GM18519 (cell line): Measurements from ENCODE around the gene NECAB2.

Source experiments
- ATAC-seq: cut with Tn5 transposase; IDR thresholded peaks from one replicate; pipeline ENCODE4 v1.9.1; 2021; ENCODE audit warnings: mild to moderate bottlenecking, moderate library complexity; ENCODE audit not compliant: unreplicated experiment, low FRiP score

The NECAB2 gene

GRCh38 chr16:83967838-83968305 lies at the start of gene NECAB2:
Gene NECAB2, plus strand, starts transcription at chr16:83968244. Its CDS starts 405 bp downstream, at chr16:83968649.
- no peak for ATAC-seq

DNA sequence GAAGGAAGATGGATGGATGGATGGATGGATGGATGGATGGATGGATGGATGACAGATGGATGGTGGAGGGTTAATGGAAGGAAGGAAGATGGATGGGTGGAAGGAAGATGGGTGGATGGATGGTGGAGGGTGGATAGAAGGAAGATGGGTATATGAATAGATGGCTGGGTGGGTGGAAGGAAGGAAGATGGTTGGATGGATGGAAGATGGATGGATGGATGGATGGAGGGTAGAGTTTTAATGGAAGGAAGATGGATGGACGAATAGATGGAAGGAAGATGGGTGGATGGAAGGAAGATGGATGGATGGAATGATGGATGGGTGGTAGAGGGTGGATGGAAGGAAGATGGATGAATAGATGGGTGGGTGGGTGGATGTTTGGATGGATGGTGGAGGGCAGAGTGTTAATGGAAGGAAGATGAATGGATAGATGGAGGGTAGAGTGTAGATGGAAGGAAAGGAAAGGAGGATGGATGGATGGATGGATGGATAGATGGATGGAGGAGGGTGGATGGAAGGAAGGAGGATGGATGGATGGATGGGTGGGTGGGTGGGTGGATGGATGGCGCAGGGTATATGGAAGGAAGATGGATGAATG lies 47.1 kb upstream of the NECAB2 start:
- ATAC-seq = no peak

GRCh38 chr16:83923581-83924365 lies 44.3 kb upstream of the NECAB2 start:
- ATAC-seq = no peak

GRCh38 chr16:83924686-83925085 lies 43.4 kb upstream of the NECAB2 start:
- no peak for ATAC-seq

GRCh38 chr16:83925095-83925905 lies 42.7 kb upstream of the NECAB2 start:
- no peak for ATAC-seq

DNA sequence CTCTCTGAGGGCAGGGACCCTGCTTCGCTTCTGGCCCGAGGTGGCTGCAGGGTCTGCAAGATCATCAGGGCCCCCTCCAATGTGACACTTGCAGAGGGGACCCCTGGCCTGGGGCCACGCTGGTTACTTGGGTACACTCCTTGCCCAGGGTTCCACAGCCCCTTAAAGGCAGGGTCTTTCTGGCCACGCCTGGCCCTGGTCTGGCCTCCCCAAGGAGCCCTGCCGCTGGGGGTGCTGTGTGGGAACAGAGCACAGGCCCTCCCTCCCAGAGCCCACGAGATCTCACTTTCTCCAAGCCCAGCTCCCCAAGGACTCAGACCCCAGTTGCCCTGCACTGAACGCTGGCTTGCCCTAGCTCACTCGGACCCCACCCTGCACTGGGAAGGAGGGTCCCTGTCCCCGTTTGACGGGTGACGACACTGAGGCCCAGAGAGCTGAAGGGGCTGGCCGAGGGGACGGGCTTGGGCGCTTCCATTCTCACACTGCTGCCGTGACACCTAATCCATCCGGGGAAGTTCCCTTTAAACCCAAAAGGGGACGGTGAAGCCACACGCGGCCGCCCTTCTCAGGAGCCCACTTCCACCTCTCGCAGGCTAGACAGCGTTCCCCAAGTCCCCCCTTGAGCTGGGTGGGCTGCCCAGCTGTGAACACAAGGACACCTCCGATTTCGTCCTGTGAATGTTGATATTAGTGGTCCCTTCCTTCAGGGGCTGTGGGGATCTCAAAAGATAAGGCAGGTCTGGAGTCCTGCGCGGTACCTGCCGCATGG lies 41.9 kb upstream of the NECAB2 start:
- ATAC-seq = no peak

DNA sequence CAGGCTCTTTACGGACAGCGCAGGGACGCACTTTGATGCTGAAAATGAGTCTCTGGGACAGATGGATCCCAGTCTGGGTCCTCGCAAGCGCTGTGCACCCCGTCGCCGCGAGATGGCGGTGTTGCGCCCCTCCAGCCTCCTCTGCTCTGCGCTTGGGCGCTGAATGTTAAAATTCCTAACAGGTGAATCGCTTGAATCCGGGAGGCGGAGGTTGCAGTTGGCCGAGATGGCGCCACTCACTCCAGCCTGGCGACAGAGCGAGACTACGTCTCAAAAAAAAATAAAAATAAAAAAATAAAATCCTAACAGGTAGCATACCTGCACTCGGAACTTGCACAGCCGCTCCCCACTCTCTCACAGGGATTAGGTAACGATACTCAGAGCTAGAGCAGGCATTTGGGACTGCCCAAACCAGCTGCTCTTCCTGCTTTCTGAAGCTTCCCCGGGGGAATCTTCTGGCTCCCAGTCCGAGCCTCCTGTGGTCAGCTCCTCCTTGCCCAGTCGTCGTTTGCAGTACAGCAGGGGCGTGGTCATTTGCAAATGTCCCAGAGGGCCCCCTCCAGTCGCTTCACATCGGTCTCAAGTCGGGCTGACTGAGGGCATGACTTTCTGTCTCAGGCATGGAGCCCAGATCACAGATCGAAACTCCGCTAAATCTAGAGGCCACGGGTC lies 41.2 kb upstream of the NECAB2 start:
- ATAC-seq = no peak

DNA sequence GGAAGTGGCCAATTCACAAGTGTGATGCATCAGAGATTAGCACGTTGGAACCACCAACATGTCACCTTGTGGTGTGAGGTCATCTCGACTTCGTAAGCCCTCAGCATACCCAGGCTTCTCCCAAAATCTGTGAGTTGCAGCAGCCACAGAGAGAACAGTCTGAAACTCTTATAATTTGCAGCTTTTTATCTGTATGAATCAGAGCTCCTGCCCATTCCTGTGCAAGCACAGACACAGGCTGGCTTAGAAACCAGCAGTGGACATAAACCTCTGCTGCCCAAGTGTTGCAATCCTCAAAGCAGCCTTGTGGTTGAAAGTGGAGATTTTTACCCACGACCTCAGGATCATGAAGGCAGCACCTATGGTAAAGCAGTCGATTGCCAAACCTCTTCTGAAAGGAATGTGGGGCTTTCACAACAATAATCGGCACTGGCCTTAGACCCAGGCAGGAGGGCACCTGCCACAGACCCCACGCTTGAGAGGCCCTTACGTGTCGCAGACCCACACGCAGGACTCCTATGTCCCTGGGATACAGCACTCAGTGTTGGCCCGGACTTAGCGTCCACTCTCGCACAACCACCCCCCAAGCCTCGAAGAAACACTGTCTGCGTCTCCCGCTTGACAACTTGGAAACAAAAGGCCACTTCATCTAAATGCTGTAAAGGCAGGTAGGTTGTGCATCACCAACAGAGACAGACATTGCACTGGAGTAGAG lies 39.5 kb upstream of the NECAB2 start:
- ATAC-seq = no peak

DNA sequence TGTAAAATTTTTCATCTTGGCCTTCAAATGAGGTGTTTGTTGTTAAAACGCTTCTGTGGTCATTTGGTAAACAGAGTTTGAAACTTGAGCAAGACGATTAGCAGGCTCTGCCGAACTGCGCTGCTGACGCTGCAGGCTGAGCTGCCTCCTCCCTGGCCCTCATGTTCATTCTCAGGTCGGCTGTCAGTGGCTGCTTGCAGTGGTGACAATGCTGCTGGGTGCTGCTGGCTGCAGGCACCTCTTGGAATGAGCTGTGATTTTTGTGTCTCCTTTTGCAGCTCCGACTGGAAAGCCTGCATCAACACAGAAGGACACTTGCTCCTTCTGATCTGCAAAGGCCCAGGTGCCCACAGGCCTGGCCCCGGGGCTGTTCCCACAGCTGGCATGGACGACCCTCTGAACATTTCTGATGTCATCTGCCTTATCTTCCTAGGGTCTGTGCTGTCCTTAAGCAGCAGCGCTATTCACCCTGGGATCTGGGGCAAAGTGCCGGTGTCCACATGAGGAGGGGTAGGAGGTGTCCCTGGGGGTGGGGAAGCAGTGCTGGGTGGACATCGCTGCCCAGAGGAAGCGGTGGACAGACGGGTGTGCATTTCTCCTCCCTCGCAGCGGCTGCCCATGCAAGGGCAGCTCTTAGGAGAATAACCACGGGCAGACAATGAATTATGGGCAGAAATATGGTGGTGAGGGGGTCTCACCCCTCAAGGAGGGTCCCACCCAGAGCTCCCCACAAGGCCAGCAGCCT lies 38.1 kb upstream of the NECAB2 start:
- no peak for ATAC-seq

DNA sequence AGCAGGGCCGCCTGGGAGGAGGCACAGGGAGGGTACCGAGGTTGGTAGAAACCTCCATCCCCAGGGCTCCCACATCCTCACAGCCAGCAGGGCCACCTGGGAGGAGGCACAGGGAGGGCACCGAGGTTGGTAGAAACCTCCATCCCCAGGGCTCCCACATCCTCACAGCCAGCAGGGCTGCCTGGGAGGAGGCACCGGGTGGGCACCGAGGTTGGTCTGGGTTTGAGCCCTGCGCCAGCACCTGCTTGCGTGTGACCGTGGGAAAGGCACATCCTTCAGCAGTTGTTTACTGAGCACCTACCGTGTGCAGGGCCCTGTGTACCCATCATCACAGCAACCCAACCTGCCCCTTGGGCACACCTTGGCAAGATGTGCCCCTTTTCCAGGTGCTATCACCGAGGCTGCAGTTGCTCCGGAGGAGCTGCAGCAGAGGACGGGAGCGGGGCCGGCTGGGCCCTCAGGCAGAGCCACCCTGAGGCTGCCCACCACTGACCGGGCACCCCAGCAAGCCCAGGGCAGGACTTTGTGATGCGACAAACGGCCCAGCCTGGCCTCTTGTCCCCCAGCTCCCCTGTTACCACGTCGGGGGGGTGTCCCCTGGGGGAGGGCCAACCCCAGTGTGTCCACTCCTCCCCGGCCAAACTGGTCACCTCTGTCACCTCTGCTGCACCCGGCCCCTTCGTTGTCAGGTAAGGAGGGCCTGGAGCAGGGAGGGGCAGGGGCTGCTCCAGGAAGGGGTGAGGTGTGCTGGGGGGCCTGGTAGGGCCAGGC lies 37.1 kb upstream of the NECAB2 start:
- no peak for ATAC-seq

GRCh38 chr16:83931556-83931955 lies 36.5 kb upstream of the NECAB2 start:
- ATAC-seq = no peak

DNA sequence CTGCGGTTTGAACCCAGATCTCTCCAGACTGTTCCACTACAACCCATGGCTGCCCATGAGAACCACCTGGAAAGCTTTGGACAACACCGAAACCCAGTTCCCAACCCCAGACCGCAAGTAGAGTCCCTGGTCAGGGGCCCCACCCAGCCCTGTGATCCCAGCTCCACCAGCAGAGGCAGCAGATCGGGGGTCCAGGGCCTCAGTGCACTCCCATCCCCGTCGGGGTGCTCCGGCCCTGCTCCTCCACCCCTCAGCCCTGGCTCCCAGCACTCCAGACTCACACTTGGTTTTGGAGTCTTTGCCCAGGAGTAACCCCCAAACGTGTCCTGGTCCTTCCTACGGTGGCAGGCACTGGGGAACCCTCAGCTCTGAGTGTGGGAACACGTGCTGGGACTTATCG lies 35.7 kb upstream of the NECAB2 start:
- ATAC-seq = no peak

GRCh38 chr16:83932955-83933673 lies 34.9 kb upstream of the NECAB2 start:
- no peak for ATAC-seq

GRCh38 chr16:83933885-83934683 lies 34.0 kb upstream of the NECAB2 start:
- ATAC-seq = no peak

GRCh38 chr16:83934684-83934977 lies 33.4 kb upstream of the NECAB2 start:
- ATAC-seq = no peak

DNA sequence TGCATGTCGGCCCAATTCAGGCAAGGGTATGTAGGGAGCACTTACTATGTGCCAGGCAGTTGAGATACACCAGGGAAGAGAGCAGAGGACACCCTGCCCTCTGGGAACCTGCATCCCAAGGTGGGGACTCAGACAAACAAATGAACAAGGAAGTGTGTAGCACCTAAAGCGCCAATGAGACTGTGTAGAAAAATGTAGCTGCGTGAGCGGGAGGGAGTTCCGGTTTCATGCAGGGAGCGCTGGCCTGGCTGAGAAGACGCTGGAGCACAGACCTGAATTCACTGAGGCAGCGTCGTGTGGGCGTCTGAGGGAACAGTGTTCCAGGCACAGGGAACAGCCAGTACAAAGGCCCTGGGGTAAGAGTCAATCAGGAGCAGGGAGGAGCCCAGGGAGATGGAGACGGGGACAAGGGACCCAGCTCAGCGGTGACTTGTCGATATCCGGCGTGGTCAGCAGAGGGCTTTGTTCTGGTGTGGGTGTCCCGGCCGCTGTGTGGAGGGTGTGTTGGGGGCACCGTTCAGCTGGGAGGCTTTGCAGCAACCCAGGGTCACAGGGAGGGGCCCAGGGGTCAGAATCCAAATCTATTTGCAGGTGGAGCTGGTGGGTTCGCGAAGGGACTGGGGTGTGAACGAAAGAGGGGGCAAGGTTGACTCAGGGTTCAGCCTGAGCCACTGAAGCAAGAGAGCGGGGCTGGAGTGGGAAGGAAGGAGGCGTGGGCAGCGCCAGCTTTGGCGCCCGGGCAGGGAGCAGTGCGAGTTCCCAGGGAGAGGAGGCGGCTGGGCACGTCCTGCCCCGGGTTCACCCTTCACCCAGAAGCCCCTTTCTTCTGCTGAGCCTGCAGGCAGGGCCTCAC lies 32.8 kb upstream of the NECAB2 start:
- no peak for ATAC-seq
